HG03520 (cell line): ENCODE results near the gene ACOX2.

Experiments
- ATAC-seq: cut with Tn5 transposase; IDR thresholded peaks from one replicate; pipeline ENCODE4 v1.9.1; 2021; ENCODE audit warnings: mild to moderate bottlenecking, moderate library complexity; ENCODE audit not compliant: unreplicated experiment

Gene ACOX2

DNA sequence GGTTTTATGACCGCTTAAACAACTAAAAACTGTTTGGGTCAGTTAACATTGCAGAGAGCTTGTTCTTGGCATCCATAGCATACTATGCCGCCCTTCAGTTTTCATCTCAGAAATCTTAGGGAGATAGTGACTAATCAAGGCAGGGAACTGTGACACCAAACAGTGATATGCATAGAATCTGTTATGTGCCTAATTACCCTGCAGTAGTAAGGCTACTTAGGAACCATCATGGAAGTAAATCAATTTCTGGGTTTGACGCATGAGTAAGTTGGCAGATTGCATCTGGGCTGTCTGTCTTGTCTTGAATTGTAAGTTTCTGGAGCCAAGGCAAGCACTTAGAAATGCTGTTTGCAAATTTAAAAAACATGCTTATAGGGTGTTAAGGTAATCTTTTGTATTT, 22.6 kb downstream of the ACOX2 start:
- ATAC-seq: no peak

DNA sequence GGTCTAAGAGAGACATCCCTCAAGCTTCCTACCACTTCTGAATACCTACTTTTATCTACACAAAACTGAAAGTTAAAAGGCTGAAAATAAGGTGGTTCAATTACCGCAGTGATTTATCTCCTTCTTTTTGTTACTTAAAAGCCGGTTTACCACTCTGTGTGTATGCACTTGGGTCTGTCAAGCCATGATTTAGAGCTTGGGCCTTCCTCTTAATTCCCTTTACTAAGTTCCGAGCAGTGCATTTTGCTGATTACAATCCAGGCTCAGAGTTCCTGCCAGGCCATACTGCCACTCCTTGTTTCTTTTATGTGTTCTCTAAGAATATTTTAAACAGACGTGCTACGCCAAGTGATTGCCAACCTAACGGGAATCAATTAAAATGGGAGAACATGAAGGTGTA, 28.6 kb downstream of the ACOX2 start:
- no peak for ATAC-seq

DNA sequence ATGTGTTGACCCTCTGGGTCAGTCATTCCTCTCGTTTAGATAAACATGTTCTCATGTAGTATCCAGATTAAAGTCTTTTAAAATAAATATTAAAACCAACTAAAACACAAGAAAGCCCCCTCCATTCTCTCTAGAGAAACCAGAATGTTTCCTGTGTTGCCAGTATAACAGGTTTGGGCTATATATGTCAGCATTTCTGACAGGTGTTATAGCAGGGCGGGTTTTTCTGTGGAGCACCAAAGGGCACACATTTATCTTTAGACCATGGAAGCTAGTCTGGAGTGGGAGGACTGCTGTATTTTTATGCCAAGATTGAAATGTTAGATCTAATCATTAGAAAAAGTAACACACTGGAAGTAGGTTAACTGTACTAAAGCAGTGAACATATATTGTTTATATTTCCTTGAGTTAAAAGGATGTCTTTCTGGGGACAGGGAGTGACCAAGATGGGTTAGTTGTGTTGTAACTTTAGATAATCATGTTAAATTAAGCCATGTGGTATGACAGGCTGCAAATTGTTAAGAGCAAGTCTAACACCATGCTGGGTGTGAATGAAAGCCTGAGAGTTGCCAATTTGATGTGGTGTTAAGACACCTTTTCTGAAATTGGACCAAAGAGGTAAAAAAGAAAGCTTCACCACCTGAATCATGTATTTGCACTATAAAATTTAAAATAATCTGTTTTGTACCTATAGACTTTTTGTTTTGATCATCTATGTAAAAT, 29.5 kb downstream of the ACOX2 start:
- ATAC-seq: no peak

DNA sequence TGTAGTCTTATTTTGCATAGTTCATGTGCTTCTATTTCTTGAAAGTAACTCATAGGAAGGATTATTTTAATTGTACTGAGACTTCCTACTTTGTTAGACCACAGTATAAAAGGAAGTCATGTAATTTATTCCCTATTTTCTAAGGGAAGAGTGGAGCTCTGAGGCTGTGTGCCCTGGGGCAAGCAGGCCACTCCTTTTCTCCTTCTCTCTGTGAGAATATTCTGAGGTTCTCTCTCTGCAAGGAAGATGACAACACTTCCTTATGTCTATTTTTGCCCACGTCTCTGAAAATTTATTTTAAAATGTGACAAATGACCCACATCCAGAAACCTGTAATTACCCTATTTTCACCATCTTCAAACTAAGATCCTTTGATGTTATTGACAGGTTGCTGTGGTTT, 34.1 kb downstream of the ACOX2 start:
- ATAC-seq: no peak

DNA sequence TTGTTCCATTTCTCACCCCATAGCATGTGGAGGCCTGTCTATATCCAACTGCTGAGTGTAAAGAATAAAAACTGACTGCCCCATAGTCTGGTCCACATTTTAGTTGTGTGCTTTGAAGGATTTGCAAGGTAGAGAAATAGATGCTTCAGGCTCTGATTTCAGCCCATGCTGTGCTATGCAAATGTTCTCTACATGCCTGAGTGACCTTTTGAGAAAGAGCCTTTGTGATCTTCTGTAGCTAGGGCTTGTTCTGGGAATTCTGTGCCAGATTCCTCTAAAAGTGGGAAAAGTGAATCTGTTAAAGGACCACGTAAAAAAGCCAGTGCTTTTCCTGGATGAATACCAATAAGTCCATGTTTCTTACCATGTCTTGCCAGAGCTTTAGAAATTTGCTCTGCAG, 39.9 kb downstream of the ACOX2 start:
- ATAC-seq: no peak

DNA sequence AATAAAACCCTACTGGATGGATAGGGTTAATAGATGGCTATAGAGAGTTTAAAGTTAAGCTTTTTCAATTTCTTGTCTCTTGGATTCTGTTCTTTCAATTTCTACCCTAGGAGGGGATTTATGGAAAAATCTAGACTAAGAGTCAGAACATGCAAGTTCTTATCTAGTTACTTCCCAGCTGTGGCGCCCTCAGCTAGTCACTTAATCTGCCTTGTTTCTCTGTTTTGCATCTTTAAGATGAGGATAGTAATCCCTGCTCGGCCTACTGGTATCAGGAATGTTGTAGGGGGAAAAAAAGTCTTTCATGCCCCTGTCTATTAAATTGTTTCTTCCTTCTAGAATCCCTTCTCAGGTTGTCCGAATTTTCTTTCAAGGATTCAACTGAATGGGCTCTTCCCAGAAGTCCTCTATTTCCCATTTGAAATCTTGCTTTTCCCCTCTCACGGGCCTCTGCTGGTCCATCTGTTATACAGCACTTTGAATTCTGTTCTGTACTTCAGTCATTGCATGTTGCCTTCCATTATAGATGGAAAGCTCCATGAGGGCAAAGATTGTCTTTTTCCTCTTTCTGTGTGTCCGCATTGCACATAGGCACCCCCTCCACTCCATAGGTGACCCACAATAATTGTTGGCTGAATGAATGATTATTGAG, 40.7 kb downstream of the ACOX2 start:
- no peak for ATAC-seq

DNA sequence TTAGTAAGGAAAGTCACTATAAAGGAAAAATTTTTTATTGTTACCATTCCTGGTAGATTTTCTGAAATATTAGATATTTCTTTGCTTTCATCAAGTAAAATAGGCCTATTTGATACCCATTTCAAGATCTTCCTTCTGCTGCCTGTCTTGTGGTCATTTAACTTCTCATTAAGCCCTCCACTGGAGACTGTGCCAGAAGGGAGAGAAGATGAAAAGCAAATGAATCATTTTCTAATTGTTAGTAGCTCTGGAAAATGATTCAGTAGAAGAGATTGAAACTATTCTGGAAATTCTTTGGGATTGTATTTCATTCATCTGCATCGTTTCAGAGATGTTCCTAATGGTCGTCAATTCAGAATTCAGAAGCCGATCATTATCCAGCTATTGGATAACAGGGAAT, 41.9 kb downstream of the ACOX2 start:
- ATAC-seq: no peak

DNA sequence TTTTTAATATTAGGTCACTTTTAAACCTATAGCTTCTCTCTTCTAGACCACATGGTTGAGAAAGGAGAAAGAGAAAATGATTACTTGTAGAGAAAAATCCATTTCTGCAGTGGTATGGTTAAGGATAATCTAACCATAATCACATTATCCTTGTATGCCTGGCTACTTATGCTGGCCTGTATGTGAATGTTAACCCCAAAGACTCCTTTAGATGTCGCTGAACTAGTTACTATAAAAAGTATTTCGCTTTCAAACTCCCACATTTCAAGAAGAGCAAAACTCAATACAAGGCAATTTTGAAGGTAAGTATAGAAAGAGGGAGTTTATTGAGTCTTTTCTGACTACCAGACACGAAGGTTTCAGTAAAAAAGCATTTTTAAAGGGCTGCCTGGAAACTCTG, 42.9 kb downstream of the ACOX2 start:
- ATAC-seq: no peak

DNA sequence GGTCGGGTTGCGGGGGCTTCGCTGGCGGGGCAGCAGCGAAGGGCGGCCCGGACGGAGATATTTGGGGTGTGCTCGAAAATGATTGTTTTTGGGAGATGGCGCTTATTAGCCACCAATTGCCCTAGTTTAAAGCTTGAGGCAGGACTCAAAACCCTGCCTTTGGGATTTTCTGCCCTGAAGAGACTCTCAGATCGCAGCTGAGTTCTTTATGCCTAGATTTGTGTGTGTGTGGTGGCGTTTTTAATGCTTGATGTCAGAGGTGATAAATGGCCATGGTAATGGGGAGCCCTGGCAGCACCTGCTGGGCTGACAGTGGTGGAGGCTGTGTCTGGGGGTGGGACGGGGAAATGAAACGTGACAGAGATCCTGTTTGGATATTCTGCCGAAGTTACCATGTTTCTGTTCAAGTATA, 44.5 kb downstream of the ACOX2 start:
- ATAC-seq: no peak

DNA sequence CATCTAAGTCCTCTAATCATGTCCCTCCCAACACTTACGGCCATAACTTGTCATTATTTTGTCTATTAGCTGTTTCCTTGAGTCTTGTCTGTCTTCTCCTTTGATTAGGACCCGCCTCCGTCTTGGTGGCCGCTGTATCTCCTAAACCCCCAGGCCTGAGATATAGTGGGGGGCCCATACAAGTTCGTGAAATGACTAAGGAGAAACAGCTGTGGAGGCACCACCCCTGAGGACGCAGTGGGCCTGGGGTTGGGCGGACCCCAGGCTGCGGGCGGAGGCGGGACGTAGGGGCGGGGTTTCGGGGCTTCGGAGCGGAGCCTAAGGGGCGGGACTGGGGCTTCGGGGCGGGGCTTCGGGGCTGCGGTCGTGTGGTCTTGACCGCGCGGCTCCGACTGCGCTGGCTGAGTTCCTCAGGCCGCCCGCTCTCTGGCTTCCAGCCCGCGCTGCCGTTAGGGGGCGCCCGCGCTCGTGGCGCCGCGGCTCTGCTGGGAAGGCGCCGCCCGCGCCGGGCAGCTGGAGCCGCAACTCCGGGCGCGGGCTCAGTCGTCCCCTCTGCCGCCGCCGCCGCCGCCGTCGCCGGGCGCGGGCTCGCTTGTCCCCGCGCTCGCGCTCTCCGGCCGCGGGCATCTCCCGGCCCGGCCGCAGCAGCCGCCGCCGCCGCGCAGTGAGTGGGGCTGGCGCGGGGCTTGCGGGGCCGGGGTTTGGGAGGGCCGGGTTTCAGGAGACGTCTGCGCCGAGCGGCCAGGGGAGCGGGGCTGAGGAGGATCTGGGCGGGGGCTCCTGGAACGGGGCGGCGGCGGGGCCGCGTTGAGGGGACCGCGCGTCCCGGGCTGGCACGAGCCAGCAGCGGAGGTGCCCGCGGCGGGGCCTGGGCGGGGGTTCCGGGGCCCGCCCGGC, 45.2 kb downstream of the ACOX2 start, which contains the start of gene KCTD6:
TSS of gene KCTD6 (plus strand) at position 591 of the 897 bp plus-strand sequence. CDS start 6,660 bp downstream, outside the sequence.
- ATAC-seq: peak; percentile 94

DNA sequence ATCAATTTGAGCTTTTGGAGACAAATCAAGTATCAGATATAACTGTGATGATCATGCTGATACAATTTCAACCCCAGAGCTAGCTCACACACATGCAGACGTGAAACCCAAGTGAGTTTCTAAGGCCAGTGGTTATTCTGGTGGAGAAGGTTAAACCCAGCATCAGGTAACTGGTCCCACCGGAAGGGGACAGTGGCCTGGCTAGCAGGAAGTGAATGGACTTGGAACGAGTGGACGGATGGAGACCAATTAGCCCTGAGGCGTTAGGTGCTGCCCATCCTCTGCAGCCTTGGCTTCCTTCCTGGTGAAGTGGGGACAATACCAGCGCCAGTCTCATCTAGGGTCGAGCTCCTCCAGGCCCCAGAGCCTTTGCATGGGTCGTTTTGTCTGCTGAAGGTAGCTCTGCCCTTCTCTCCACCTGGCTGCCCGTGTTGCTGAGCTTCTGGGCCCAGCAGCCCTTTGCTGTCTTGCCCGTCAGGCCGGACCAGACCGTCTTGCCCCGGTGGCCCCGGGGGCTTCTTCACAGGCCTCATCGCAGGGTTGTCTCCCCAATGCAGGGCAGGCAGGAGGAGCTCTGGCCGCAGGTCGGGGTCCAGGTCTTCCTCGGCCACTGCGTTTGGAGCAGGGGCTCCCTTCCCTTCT, 46.0 kb downstream of the ACOX2 start:
- ATAC-seq: no peak

DNA sequence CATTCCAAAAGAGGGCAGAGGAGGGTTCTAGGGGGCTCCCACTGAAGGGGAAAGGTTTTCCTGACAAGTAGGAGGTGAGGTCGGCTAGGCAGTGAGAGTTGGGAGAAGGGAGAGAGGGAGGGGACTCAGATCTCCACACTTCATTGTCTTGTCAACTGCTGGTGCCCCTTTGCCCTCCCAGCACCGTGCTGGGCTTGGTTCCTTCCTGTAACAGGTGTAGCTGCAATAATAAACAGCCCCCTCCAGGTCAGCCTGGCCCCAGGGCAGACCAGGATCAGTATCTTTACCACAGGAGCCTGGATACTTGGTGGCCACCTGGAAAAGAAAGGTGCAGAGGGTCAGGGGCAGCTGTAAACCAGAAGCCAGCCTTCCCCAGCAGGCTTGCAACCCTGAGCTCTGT, 48.0 kb downstream of the ACOX2 start:
- no peak for ATAC-seq

DNA sequence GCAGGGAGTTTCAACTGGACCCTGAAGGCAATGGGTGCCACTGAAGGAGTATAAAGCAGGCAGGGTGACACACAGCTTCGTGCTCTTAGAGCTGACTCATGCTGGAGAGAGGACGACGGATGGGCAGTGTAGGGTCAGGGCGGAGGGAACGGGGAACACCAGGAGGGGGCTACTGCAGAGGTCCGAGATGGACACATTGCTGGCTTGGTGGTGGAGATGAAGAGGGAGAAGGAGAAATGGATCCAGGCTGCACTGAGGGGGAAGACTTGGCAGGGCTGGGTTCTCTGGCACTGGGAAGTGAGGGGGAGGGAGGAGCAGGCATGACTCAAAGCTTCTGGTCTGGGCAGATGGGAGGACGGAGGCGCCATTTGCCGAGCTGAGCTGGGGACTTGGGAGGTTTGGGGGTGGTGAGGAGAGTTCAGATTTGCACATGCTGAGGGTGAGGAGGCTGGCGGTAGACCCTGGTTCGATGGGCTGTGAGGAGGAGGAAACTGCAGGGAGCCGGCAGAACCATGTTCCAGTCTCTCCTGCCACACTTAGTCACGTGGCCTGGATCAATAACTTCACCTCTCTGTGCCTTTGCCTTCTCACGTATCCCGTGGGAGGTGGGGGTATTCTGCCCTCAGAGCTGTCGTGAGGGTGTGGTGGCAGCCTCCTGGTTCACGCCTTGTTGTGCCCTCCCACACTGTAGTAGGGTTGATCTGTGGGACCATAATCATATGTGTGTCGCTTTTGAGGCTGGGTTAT, 49.7 kb downstream of the ACOX2 start:
- ATAC-seq: no peak

DNA sequence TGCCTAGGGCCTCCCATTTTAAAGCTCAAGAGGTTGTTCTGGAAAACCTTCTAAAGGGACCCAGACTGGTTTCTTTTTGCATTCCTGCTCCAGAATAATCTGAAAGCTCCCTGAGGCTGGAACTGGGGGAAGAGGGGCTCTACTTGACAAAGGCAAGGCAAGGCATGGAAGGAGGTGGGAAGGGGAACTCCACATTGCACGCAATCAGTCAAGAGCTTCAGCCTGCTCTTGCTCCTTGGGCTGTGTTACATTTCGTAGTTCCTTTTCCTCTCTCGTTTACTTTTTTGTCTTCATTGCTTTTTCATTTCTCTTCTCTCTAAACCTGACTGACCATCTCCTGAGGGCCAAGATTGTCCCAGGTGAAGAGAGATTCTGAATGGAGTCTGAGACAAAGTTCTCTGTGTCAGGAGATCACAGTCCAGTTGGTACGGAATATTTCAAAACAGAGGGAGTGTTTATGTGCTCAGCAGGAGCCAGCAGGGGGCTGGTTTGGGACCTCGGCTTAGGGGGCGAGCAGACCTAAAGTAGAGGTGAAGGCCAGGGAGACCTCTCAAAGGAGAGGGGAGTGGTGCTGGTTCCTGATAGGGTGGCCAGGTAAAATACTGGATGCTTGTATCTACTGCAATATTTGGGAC, 51.1 kb downstream of the ACOX2 start:
- ATAC-seq: no peak

DNA sequence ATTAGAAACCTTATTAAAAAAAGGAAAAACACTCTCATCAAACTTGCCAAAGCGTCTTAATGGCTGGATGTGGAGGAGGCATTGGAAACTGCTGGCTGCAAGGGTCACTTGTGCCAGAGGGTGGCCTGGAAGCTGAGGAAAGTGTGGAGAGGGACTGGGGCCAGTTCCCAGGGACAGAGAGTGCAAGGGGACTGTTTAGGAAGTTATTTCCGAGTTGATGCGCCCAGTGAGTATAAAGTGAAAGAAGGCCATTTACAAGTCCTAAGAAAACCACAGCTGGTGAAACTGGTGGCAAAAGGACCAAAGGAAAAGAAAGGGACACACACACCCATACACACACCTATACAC, 52.3 kb downstream of the ACOX2 start:
- ATAC-seq: no peak

DNA sequence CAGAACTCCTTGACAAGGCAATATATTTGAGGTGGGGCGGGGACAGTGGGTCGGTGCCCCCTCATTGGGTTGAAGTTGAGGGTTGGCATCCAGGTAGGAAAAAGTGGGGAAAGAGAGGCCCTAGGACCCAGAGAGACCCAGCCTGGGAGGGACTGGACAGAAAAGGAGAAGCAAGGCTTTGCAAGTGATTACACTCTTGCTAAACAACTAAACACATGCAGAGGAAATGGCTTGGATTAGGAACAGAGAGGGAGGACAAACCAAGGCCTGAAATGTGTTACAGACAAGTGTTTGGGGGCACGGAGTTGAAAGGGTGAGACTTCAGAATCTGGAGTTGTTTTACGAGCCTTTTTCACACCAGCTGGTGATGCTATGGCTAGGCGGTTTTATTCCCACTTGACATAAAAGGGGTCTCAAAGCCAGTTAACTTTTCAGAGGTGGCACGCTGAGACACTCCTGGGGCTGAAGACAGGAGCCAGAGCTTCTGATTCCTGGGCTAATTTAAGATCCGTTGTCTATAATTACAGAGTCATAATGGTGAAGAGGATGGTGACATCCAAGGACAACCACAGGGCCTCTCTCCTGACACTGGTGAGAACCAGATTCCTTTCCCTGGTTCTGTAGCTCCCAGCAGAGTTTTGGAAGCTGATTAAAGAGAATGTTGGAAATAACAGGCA, 52.8 kb downstream of the ACOX2 start:
- ATAC-seq: no peak

DNA sequence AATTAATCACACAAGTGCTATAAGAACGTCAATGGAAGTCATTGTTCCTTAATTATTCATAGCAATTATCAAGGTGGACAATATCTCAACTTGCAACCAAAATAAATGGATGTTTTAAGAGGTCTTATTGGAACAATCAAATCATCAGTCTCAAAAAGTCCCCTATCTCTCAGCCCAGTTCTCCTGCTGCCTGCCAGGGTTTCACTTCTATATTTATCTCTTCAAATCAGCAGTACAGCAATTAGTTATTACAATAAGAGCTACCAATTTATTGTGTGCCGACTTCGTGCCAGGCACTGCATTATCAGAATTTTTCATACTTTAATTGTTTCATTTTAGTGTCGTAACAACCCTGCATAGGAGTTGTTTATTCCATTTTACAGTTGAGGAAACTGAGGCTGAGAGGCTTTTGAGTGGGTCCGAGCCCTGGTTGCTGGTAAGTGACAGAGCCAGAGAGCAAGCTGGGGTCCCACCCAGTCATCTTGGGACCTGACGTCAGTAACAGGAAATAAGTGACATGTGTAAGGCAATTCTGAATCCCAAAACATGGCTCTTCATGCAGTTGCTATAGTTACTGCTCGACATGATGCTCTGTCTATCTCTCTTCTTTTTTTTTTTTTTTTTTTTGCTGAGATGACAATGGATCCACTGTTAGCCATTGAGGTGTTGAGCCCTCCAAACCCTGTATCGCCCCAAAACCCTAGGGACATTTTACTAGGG, 53.9 kb downstream of the ACOX2 start:
- peak; percentile 63 for ATAC-seq

DNA sequence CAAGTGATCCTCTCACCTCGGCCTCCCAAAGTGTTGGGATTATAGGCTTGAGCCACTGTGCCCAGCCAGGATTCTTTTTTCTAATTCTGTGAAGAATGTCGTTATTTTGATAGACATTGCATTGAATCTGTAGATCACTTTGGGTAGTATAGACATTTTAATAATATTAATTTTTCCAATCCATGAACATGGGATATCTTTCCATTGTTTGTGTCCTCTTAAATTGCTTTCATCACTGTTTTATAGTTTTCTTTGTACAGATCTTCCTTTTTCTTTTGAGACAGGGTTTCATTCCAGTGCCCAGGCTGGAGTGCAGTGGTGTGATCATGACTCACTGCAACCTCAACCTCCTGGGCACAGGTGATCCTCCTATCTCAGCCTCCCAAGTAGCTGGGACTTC, 56.7 kb downstream of the ACOX2 start:
- no peak for ATAC-seq

DNA sequence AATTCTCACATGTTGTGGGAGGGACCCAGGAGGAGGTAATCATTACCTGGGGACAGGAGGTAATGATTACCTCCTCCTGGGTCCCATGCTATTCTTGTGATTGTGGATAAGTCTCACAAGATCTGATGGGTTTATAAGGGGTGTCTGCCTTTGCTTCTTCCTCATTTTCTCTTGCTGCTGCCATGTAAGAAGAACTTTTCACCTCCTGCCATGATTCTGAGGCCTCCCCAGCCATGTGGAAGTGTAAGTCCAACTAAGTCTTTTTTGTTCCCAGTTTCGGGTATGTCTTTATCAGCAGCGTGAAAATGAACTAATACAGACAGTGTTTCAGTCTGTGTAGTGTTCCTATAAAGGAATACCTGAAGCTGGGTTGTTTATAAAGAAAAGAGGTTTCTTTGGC, 58.2 kb downstream of the ACOX2 start:
- no peak for ATAC-seq
